Lung (tissue), 12 donors: ENCODE measurements around the gene TFAM. TPM values are rescaled to one million over a fixed set of nuclear protein-coding genes. Genes with fewer than 3 reads are reported as not detected.

Experiments used
- ATAC-seq: fragments of 200-7000 bp; cut with Tn5 transposase; one replicate; pipeline ENCODE4 v1.9.1; 2020; ENCODE audit warnings: moderate number of reproducible peaks; ENCODE audit not compliant: insufficient read depth, low FRiP score
- DNase-seq, 3 donors: peaks; one replicate each; pipeline ENCODE4 v3.0.0-alpha.2; 2013 to 2017
- H3K27ac ChIP-seq, 2 donors: one replicate each; pipeline ENCODE4 v1.5.1; 2013; ENCODE audit warnings: mild to moderate bottlenecking in 2 of 2, moderate library complexity in 2 of 2, control low read depth in 1 of 2, inconsistent platforms in 1 of 2, low read depth in 1 of 2, low read length in 1 of 2
- H3K27me3 ChIP-seq, 3 donors: one replicate each; pipeline ENCODE4 v1.5.1; 2013; ENCODE audit warnings: low read length in 2 of 3; ENCODE audit not compliant: control insufficient read depth in 3 of 3, insufficient read depth in 3 of 3
- H3K36me3 ChIP-seq, 4 donors: one replicate each; pipeline ENCODE4 v1.5.1; 2013; ENCODE audit warnings: low read length in 4 of 4, mild to moderate bottlenecking in 1 of 4, moderate library complexity in 1 of 4; ENCODE audit not compliant: control insufficient read depth in 4 of 4, insufficient read depth in 4 of 4
- H3K4me1 ChIP-seq, 5 donors: one replicate each; pipeline ENCODE4 v1.5.1; 2013; ENCODE audit warnings: low read length in 5 of 5, mild to moderate bottlenecking in 2 of 5, moderate library complexity in 1 of 5; ENCODE audit not compliant: control insufficient read depth in 5 of 5, insufficient read depth in 5 of 5
- H3K4me3 ChIP-seq: one replicate; pipeline ENCODE4 v1.5.1; 2013; ENCODE audit warnings: mild to moderate bottlenecking, control low read depth, moderate library complexity
- H3K9ac ChIP-seq, 2 donors: one replicate each; pipeline ENCODE4 v1.5.1; 2013; ENCODE audit warnings: low read length in 2 of 2, control low read depth in 1 of 2; ENCODE audit not compliant: insufficient read depth in 1 of 2
- H3K9me3 ChIP-seq, 4 donors: one replicate each; pipeline ENCODE4 v1.5.1; 2013; ENCODE audit warnings: low read length in 3 of 4, mild to moderate bottlenecking in 1 of 4, moderate library complexity in 1 of 4; ENCODE audit not compliant: control insufficient read depth in 4 of 4, insufficient read depth in 3 of 4
- WGBS, 2 donors: extraction: QIAGEN DNeasy Blood & Tissue Kit; methylation state at CpG; one replicate each; pipeline ENCODE4 v1.1.7; 2013; 5-methylcytosine and 5-hydroxymethylcytosine counted together
- polyA plus RNA-seq, 2 donors: library from polyadenylated mRNA; stranded (reverse); fragments of 200-250 nt; gene quantifications; one replicate each; pipeline ENCODE4 v1.2.1, GENCODE V29; 2013
- total RNA-seq, 2 donors: library from RNA; depleted of rRNA in 1 of 2; stranded (reverse); fragments of >200 nt in 1 of 2; gene quantifications; one replicate each; pipeline ENCODE4 v1.2.1, GENCODE V29; 2014 to 2021
- TF ChIP-seq, protein P1 (sequence below): IDR thresholded peaks from 2 replicates; pipeline ENCODE4 v1.5.1; 2012; ENCODE audit warnings: mild to moderate bottlenecking; ENCODE audit errors: control extremely low read depth, extremely low read depth
- donor health status: control.
- donor health status: control.
- donor health status: Bipolar disorder and iron deficiency.
- donor health status: healthy.
- donor health status: DM: yes; HTN: yes; CAD: no.

TFAM gene
- total and polyA plus RNA-seq, 4 donors, result 5.9 to 27.0 (median 20.9) TPM

DNA sequence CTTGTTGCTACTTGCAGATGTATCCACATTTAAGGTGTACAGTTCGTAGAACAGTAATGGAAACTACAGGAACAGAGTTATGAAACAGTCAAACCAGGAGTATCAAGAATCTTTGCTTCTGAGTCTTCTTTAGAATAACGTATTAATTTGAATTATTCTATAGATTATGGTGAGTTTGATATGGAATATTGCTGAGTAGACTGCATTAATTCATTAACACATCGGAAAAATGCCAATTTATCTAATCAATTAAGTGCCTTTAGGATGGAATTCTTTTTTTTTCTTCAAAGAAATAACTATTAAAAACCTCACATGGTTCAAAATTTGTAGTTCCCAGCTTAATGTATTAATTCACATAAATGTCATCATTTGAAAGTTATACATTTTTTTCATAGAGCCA is 3.8 kb downstream of the TFAM start:
- no peak for ATAC-seq
- DNase-seq, result no peak
- no peaks in the 10 kb centered on the region for H3K9me3 ChIP-seq
- H3K27me3 ChIP-seq, result no peaks in the 10 kb centered on the region
- WGBS, 2 donors, result 95 to 97% methylated on average over 3 of the region's 3 CpGs
- H3K9ac ChIP-seq, result no peak overlapping the region
- H3K4me1 ChIP-seq, result peaks cover 0 to 17% (median 8%) of the 10 kb centered on the region in 5 donors
- H3K4me3 ChIP-seq, result no peak overlapping the region
- TF ChIP-seq, protein P1, sequence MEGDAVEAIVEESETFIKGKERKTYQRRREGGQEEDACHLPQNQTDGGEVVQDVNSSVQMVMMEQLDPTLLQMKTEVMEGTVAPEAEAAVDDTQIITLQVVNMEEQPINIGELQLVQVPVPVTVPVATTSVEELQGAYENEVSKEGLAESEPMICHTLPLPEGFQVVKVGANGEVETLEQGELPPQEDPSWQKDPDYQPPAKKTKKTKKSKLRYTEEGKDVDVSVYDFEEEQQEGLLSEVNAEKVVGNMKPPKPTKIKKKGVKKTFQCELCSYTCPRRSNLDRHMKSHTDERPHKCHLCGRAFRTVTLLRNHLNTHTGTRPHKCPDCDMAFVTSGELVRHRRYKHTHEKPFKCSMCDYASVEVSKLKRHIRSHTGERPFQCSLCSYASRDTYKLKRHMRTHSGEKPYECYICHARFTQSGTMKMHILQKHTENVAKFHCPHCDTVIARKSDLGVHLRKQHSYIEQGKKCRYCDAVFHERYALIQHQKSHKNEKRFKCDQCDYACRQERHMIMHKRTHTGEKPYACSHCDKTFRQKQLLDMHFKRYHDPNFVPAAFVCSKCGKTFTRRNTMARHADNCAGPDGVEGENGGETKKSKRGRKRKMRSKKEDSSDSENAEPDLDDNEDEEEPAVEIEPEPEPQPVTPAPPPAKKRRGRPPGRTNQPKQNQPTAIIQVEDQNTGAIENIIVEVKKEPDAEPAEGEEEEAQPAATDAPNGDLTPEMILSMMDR, result no peak
- H3K27ac ChIP-seq, result no peak overlapping the region
- H3K36me3 ChIP-seq, result peaks cover 6 to 28% (median 14%) of the 10 kb centered on the region in 4 donors

DNA sequence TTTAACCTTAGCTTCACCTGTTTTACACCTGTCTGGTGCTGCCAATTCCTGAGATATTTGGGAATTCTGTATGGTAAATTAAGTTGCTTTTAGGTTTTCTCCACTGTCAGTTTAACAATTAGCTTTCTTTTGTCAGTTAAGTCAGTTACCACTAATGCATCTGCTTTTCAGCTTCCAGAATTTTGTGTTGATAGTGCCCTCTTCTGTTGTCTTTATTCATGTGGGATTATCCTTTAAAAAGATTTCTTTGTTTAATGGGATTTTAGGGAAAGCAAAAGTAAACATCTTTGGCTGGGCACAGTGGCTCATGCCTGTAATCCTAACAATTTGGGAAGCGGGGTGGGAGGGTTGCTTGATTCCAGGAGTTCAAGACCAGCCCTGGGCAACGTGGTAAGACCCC is 8.1 kb downstream of the TFAM start:
- Histone ChIP-seq H3K27me3 (no peaks in the 10 kb centered on the region), H3K36me3 (peaks cover 4 to 28% (median 22%) of the 10 kb centered on the region in 4 donors), H3K9ac (no peak overlapping the region), H3K9me3 (no peaks in the 10 kb centered on the region), H3K4me3 (no peak overlapping the region), H3K27ac (no peak overlapping the region), H3K4me1 (no peaks in the 10 kb centered on the region)
- ATAC-seq (no peak), DNase-seq (no peak)
- WGBS, 2 donors, result 82 to 92% methylated on average over 2 of the region's 2 CpGs
- TF ChIP-seq, protein P1, result no peak

DNA sequence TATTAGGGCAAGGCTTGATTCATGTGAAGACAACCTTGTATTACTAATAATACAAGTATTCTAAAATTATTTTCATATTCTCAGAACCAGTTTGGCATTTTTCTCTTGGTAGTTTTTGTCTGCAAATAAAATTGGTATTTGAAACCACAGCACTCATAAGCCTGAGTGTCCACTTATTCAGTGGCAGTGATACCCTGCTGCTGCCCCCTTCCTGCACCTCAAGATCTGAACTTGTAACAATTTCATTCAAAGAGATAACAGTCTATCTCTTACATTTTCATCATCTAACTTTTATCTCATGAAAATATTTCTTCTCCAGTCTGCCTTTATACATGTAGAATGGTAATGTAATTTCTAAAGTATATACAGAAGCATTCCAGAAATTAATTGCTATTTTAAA is 9.3 kb downstream of the TFAM start:
- Histone ChIP-seq H3K9me3 (no peaks in the 10 kb centered on the region), H3K27me3 (no peaks in the 10 kb centered on the region), H3K4me1 (no peaks in the 10 kb centered on the region), H3K4me3 (no peak overlapping the region), H3K27ac (no peak overlapping the region), H3K9ac (no peak overlapping the region), H3K36me3 (peaks cover 4 to 18% (median 16%) of the 10 kb centered on the region in 4 donors)
- TF ChIP-seq, protein P1, result no peak
- no peak for ATAC-seq
- no peak for DNase-seq

DNA sequence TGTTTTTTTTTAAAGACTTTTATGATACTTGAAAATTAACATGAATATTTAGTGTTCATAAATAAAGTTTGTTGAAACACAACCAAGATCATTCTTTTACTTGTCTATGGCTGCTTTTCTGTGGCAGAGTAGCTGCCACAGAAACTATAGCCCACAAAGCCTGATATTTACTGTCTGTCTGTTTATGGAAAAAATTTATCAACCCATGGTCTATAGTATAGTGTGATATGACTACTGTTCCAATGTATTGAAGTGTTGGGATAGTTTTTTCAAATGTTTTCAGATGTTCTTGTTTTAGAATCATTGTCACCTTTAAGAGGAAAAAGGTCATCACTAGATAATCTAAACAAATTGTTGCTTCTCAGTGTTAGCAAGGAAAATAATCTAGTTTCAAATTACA is 10.8 kb downstream of the TFAM start:
- H3K36me3 ChIP-seq, result peaks cover 4 to 17% (median 12%) of the 10 kb centered on the region in 4 donors
- no peak for ATAC-seq

More for the DNA sequence above, 10.8 kb downstream of the TFAM start:
- H3K4me1 ChIP-seq, result no peaks in the 10 kb centered on the region
- H3K4me3 ChIP-seq, result no peak overlapping the region
- no peak overlapping the region for H3K9ac ChIP-seq
- no peaks in the 10 kb centered on the region for H3K27me3 ChIP-seq
- no peaks in the 10 kb centered on the region for H3K9me3 ChIP-seq
- no peak for DNase-seq
- no peak overlapping the region for H3K27ac ChIP-seq
- TF ChIP-seq, protein P1, result no peak
